Measurements from ENCODE around the gene KBTBD4. TPM values are rescaled to one million over a fixed set of nuclear protein-coding genes. Genes with fewer than 3 reads are reported as not detected.

Gene KBTBD4
- total and polyA plus RNA-seq, 2 of the 13 experiments (the other 11 are each of a cell fraction or from before 2014, with no cell fraction given): 8.5 to 12.8 TPM

DNA sequence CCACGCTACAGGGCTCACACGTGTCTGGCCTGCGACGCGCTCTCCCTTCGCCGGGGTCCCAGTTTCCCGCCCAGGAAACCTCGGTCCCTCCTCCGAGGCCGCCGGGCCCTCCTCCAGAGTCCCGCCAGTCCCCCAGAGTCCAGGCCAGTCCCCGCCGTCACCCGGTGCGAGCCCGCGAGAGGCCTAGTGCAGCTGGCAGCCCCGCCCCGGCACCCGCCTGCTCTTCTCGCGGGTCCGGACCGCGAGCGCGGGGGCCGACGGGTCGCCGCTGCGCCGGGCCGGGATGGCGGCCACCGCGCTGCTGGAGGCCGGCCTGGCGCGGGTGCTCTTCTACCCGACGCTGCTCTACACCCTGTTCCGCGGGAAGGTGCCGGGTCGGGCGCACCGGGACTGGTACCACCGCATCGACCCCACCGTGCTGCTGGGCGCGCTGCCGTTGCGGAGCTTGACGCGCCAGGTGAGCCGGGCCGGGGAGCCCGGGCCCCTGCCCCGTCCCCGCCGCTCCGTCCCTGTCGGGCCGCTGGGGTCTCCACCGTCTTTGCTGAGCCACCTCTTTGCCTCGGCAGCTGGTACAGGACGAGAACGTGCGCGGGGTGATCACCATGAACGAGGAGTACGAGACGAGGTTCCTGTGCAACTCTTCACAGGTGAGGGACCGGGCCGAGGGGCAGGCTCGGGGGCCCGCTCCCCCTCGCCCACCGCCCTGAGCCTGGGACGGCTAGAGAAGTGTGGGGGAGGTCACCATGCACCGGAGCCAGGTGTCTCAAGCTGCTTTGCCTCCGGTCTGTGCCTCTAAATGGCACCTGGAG is 13.2 kb downstream of the KBTBD4 start, which contains the start of gene PTPMT1 (continued):
- TF ChIP-seq ZNF468 (CRISPR knock-in tag; IDR thresholded peaks at IDR 0.05) (no peak), ZNF891 (CRISPR knock-in tag; IDR thresholded peaks at IDR 0.05) (0 out of 2 replicates have a peak, but pooled peaks have one; percentile 6), ZNF562 (CRISPR knock-in tag; IDR thresholded peaks at IDR 0.05; ENCODE audit: borderline replicate concordance) (no peak), ZNF253 (CRISPR knock-in tag; IDR thresholded peaks at IDR 0.05; ENCODE audit: borderline replicate concordance) (peak; percentile 58; the same call in 1 of the 2 replicates), TCF7L2 (IDR thresholded peaks at IDR 0.05; ENCODE audit: low read depth, low read length) (no peak), CHD2 (IDR thresholded peaks at IDR 0.05; ENCODE audit: low read depth, low read length) (peak; percentile 93), CENPT (CRISPR knock-in tag; IDR thresholded peaks at IDR 0.05; ENCODE audit: low read depth) (peak; percentile 94; the same call in 1 of the 2 replicates), HHEX (CRISPR knock-in tag; IDR thresholded peaks at IDR 0.05) (no peak), ARNT2 (CRISPR knock-in tag; IDR thresholded peaks at IDR 0.05; ENCODE audit: low read depth) (peak; percentile 48; the same call in 1 of the 2 replicates), ARHGAP35 (CRISPR knock-in tag; IDR thresholded peaks at IDR 0.05; ENCODE audit: borderline replicate concordance) (no peak), ZFP90 (CRISPR knock-in tag; IDR thresholded peaks at IDR 0.05; ENCODE audit: borderline replicate concordance) (peak; percentile 81; the same call in 1 of the 2 replicates), MIXL1 (CRISPR knock-in tag; IDR thresholded peaks at IDR 0.05) (no peak), SAP130 (CRISPR knock-in tag; IDR thresholded peaks at IDR 0.05; ENCODE audit: low read depth) (peak; percentile 58; the same call in 1 of the 2 replicates), PHF20 (CRISPR knock-in tag; IDR thresholded peaks at IDR 0.05) (peak; percentile 56; the same call in 1 of the 2 replicates)
- TF ChIP-seq, protein P1, sequence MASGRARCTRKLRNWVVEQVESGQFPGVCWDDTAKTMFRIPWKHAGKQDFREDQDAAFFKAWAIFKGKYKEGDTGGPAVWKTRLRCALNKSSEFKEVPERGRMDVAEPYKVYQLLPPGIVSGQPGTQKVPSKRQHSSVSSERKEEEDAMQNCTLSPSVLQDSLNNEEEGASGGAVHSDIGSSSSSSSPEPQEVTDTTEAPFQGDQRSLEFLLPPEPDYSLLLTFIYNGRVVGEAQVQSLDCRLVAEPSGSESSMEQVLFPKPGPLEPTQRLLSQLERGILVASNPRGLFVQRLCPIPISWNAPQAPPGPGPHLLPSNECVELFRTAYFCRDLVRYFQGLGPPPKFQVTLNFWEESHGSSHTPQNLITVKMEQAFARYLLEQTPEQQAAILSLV (CRISPR knock-in tag; IDR thresholded peaks at IDR 0.05; ENCODE audit: borderline replicate concordance): peak; percentile 37; the same call in 1 of the 2 replicates
- TF ChIP-seq, protein P2, sequence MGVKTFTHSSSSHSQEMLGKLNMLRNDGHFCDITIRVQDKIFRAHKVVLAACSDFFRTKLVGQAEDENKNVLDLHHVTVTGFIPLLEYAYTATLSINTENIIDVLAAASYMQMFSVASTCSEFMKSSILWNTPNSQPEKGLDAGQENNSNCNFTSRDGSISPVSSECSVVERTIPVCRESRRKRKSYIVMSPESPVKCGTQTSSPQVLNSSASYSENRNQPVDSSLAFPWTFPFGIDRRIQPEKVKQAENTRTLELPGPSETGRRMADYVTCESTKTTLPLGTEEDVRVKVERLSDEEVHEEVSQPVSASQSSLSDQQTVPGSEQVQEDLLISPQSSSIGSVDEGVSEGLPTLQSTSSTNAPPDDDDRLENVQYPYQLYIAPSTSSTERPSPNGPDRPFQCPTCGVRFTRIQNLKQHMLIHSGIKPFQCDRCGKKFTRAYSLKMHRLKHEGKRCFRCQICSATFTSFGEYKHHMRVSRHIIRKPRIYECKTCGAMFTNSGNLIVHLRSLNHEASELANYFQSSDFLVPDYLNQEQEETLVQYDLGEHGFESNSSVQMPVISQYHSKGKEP (CRISPR knock-in tag; IDR thresholded peaks at IDR 0.05): 0 out of 2 replicates have a peak, but pooled peaks have one; percentile 16
- TF ChIP-seq, protein P3, sequence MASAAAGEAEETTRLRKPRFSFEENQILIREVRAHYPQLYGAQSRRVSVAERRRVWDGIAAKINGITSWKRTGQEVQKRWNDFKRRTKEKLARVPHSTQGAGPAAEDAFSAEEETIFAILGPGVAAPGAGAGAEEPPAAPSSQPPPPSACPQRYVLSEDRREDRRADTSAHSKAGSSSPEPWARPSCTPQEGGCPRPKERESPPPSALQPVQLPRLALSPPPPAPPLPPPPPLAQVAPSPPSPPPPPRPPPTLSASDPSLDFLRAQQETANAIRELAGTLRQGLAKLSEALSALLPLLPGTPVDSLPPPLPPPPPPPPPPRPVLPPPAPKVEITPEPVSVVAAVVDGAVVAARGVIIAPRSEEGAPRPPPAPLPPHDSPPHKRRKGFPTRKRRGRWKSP (CRISPR knock-in tag; IDR thresholded peaks at IDR 0.05): no peak
- TF ChIP-seq, protein P4, sequence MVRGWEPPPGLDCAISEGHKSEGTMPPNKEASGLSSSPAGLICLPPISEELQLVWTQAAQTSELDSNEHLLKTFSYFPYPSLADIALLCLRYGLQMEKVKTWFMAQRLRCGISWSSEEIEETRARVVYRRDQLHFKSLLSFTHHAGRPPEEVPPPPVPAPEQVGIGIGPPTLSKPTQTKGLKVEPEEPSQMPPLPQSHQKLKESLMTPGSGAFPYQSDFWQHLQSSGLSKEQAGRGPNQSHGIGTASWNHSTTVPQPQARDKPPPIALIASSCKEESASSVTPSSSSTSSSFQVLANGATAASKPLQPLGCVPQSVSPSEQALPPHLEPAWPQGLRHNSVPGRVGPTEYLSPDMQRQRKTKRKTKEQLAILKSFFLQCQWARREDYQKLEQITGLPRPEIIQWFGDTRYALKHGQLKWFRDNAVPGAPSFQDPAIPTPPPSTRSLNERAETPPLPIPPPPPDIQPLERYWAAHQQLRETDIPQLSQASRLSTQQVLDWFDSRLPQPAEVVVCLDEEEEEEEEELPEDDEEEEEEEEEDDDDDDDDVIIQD (CRISPR knock-in tag; IDR thresholded peaks at IDR 0.05; ENCODE audit: low read depth): no peak
- TF ChIP-seq, protein P5, sequence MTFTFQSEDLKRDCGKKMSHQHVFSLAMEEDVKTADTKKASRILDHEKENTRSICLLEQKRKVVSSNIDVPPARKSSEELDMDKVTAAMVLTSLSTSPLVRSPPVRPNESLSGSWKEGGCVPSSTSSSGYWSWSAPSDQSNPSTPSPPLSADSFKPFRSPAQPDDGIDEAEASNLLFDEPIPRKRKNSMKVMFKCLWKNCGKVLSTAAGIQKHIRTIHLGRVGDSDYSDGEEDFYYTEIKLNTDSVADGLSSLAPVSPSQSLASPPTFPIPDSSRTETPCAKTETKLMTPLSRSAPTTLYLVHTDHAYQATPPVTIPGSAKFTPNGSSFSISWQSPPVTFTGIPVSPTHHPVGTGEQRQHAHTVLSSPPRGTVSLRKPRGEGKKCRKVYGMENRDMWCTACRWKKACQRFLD (CRISPR knock-in tag; IDR thresholded peaks at IDR 0.05; ENCODE audit: borderline replicate concordance): no peak
- TF ChIP-seq, protein P6, sequence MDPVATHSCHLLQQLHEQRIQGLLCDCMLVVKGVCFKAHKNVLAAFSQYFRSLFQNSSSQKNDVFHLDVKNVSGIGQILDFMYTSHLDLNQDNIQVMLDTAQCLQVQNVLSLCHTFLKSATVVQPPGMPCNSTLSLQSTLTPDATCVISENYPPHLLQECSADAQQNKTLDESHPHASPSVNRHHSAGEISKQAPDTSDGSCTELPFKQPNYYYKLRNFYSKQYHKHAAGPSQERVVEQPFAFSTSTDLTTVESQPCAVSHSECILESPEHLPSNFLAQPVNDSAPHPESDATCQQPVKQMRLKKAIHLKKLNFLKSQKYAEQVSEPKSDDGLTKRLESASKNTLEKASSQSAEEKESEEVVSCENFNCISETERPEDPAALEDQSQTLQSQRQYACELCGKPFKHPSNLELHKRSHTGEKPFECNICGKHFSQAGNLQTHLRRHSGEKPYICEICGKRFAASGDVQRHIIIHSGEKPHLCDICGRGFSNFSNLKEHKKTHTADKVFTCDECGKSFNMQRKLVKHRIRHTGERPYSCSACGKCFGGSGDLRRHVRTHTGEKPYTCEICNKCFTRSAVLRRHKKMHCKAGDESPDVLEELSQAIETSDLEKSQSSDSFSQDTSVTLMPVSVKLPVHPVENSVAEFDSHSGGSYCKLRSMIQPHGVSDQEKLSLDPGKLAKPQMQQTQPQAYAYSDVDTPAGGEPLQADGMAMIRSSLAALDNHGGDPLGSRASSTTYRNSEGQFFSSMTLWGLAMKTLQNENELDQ (CRISPR knock-in tag; IDR thresholded peaks at IDR 0.05; ENCODE audit: borderline replicate concordance): no peak
